H1 (cell line): ENCODE data around the gene CLN5. TPM values are rescaled to one million over a fixed set of nuclear protein-coding genes. Genes with fewer than 3 reads are reported as not detected.

ENCODE experiments used
- CTCF ChIA-PET: fragments of 300-600 bp; sonication (Branson Sonifier 250); formaldehyde crosslinking; loops from one replicate; lab custom pipeline; 2021; ENCODE audit not compliant: partially characterized antibody; lab: Charles Lee
- POLR2A ChIA-PET: fragments of 300-600 bp; sonication (Branson Sonifier 250); formaldehyde crosslinking; loops from one replicate; lab custom pipeline; 2021; ENCODE audit warnings: inconsistent platforms; ENCODE audit not compliant: partially characterized antibody; lab: Charles Lee
- DNase-seq, 2 experiments: peaks; one replicate each; pipeline versions ENCODE4 v3.0.0 to v3.0.0-alpha.2; 2010 to 2022; ENCODE audit warnings: low spot score in 2 of 2, low read depth in 1 of 2, mixed read lengths in 1 of 2
- FAIRE-seq: peaks from 2 replicates; lab custom pipeline; 2011; peaks lifted over from hg19 to GRCh38; lab: Jason Lieb, UNC
- H2AFZ ChIP-seq: 2 replicates; pipeline ENCODE4 v1.8.1; 2012; ENCODE audit warnings: low read length, inconsistent platforms
- H2AK5ac ChIP-seq: 2 replicates; pipeline ENCODE4 v1.6.1; 2013; ENCODE audit warnings: low read depth, low read length
- H2BK120ac ChIP-seq: replicated peaks from 2 replicates; pipeline ENCODE3; 2013; ENCODE audit warnings: low read depth, low read length, inconsistent platforms
- H2BK12ac ChIP-seq: 2 replicates; pipeline ENCODE4 v1.6.1; 2013; ENCODE audit warnings: low read depth, low read length
- H2BK15ac ChIP-seq: 2 replicates; pipeline ENCODE4 v1.6.1; 2013; ENCODE audit warnings: low read length
- H2BK20ac ChIP-seq: 2 replicates; pipeline ENCODE4 v1.6.1; 2013; ENCODE audit warnings: low read length
- H2BK5ac ChIP-seq: 2 replicates; pipeline ENCODE4 v1.6.1; 2013; ENCODE audit warnings: low read depth, low read length
- H3K14ac ChIP-seq: 2 replicates; pipeline ENCODE4 v1.6.1; 2013; ENCODE audit warnings: inconsistent platforms; ENCODE audit not compliant: insufficient read length
- H3K18ac ChIP-seq: 2 replicates; pipeline ENCODE4 v1.6.1; 2013; ENCODE audit warnings: low read length; ENCODE audit errors: extremely low read depth
- H3K23ac ChIP-seq: 2 replicates; pipeline ENCODE4 v1.6.1; 2013; ENCODE audit warnings: inconsistent platforms; ENCODE audit not compliant: insufficient read length
- H3K23me2 ChIP-seq: 2 replicates; pipeline ENCODE4 v1.6.1; 2013; ENCODE audit warnings: low read depth, low read length
- H3K27ac ChIP-seq: 2 replicates; pipeline ENCODE4 v1.6.1; 2011; ENCODE audit warnings: low read depth, low read length, inconsistent platforms
- H3K27me3 ChIP-seq, 4 experiments: replicated peaks in 1 of 4; 1 replicate in 1 of 4; 2 replicates in 3 of 4; pipeline versions ENCODE4 v1.6.1 to v1.8.1; 2011 to 2013; ENCODE audit warnings: low read length in 3 of 4, mild to moderate bottlenecking in 3 of 4, inconsistent platforms in 2 of 4, mixed read lengths in 2 of 4, moderate library complexity in 1 of 4; ENCODE audit not compliant: control insufficient read depth in 3 of 4, insufficient read depth in 3 of 4; ENCODE audit errors: extremely low read depth in 1 of 4
- H3K36me3 ChIP-seq, 4 experiments: 2 replicates each; pipeline versions ENCODE4 v1.6.1 to v1.8.1; 2011 to 2013; ENCODE audit warnings: mild to moderate bottlenecking in 4 of 4, low read length in 3 of 4, moderate library complexity in 2 of 4, control low read depth in 1 of 4, inconsistent platforms in 1 of 4; ENCODE audit not compliant: insufficient read depth in 4 of 4, control insufficient read depth in 2 of 4
- H3K4ac ChIP-seq: replicated peaks from 2 replicates; pipeline ENCODE3; 2013; ENCODE audit warnings: low read length, low read depth, mixed read lengths, inconsistent platforms; ENCODE audit not compliant: insufficient read length
- H3K4me1 ChIP-seq, 4 experiments: replicated peaks in 1 of 4; 1 replicate in 1 of 4; 2 replicates in 3 of 4; pipeline versions ENCODE4 v1.6.1 to v1.8.1; 2011 to 2013; ENCODE audit warnings: low read length in 3 of 4, inconsistent platforms in 2 of 4, mixed read lengths in 1 of 4; ENCODE audit not compliant: insufficient read depth in 4 of 4, control insufficient read depth in 3 of 4
- H3K4me2 ChIP-seq, 2 experiments: 2 replicates each; pipeline versions ENCODE4 v1.6.1 to v1.8.1; 2011 to 2013; ENCODE audit warnings: low read depth in 2 of 2, low read length in 2 of 2, control low read depth in 1 of 2, inconsistent platforms in 1 of 2, mild to moderate bottlenecking in 1 of 2; ENCODE audit not compliant: insufficient read depth in 1 of 2
- H3K4me3 ChIP-seq, 4 experiments: fragments of 200-600, 300-600 bp in 1 of 4; sonication (generic), shearing (Covaris generic), sonication (Bioruptor Twin) in 1 of 4; 2 replicates each; pipeline versions ENCODE4 v1.5.1 to v1.8.1; 2011 to 2016; ENCODE audit warnings: low read length in 4 of 4, low read depth in 3 of 4, control low read depth in 2 of 4, inconsistent platforms in 2 of 4, mild to moderate bottlenecking in 2 of 4, mixed read lengths in 1 of 4, moderate library complexity in 1 of 4; ENCODE audit not compliant: insufficient read depth in 2 of 4; ENCODE audit errors: extremely low read depth in 1 of 4
- H3K56ac ChIP-seq: replicated peaks from 2 replicates; pipeline ENCODE3; 2013; ENCODE audit warnings: low read depth, mild to moderate bottlenecking, mixed read lengths, low read length, inconsistent platforms; ENCODE audit not compliant: insufficient read length
- H3K79me1 ChIP-seq: 2 replicates; pipeline ENCODE4 v1.6.1; 2013; ENCODE audit warnings: low read depth, low read length, control low read depth
- H3K79me2 ChIP-seq, 2 experiments: 2 replicates each; pipeline versions ENCODE4 v1.6.1 to v1.8.1; 2012 to 2013; ENCODE audit warnings: low read length in 2 of 2, mild to moderate bottlenecking in 2 of 2, inconsistent platforms in 1 of 2; ENCODE audit not compliant: insufficient read depth in 2 of 2, control insufficient read depth in 1 of 2
- H3K9ac ChIP-seq, 4 experiments: replicated peaks in 1 of 4; 1 replicate in 1 of 4; 2 replicates in 3 of 4; pipeline versions ENCODE4 v1.6.1 to v1.8.1; 2011 to 2013; ENCODE audit warnings: low read depth in 3 of 4, low read length in 3 of 4, control low read depth in 2 of 4, mild to moderate bottlenecking in 2 of 4, moderate library complexity in 2 of 4, inconsistent platforms in 1 of 4; ENCODE audit errors: extremely low read depth in 1 of 4
- H3K9me3 ChIP-seq, 2 experiments: 2 replicates each; pipeline versions ENCODE4 v1.6.1 to v1.8.1; 2012 to 2013; ENCODE audit warnings: mild to moderate bottlenecking in 2 of 2, moderate library complexity in 2 of 2, control low read depth in 1 of 2, inconsistent platforms in 1 of 2, low read depth in 1 of 2, low read length in 1 of 2, mixed read lengths in 1 of 2; ENCODE audit not compliant: insufficient read depth in 2 of 2
- H4K20me1 ChIP-seq, 2 experiments: replicated peaks in 1 of 2; 2 replicates each; pipeline versions ENCODE3 to v1.8.1; 2011 to 2013; ENCODE audit warnings: inconsistent platforms in 2 of 2, low read length in 2 of 2, mild to moderate bottlenecking in 1 of 2; ENCODE audit not compliant: insufficient read depth in 2 of 2, control insufficient read depth in 1 of 2
- H4K5ac ChIP-seq: 2 replicates; pipeline ENCODE4 v1.6.1; 2013; ENCODE audit warnings: low read length, low read depth, mixed read lengths, inconsistent platforms; ENCODE audit not compliant: insufficient read length
- H4K8ac ChIP-seq: 2 replicates; pipeline ENCODE4 v1.8.0; 2013; ENCODE audit warnings: mild to moderate bottlenecking, moderate library complexity, low read length, inconsistent platforms; ENCODE audit not compliant: insufficient read depth; ENCODE audit errors: extremely low read depth
- H4K91ac ChIP-seq: replicated peaks from 2 replicates; pipeline ENCODE3; 2013; ENCODE audit warnings: low read length, mixed read lengths, inconsistent platforms; ENCODE audit not compliant: insufficient read length
- BCL11A ChIP-seq, 2 experiments: IDR thresholded peaks; one replicate each; pipeline ENCODE4 v1.6.1; 2011; ENCODE audit warnings: low read depth in 2 of 2, low read length in 2 of 2, mild to moderate bottlenecking in 2 of 2
- FOSL1 ChIP-seq: IDR thresholded peaks from 2 replicates; pipeline ENCODE4 v1.6.1; 2011; ENCODE audit warnings: mild to moderate bottlenecking, low read depth, low read length, moderate library complexity; ENCODE audit not compliant: insufficient read depth
- GABPA ChIP-seq: IDR thresholded peaks from 2 replicates; pipeline ENCODE4 v1.6.1; 2011; ENCODE audit warnings: mild to moderate bottlenecking, low read length, moderate library complexity, borderline replicate concordance; ENCODE audit not compliant: insufficient read depth
- GTF2F1 ChIP-seq: IDR thresholded peaks from 2 replicates; pipeline ENCODE4 v1.6.1; 2012; ENCODE audit warnings: low read depth, low read length, improper control_type of control experiment, borderline replicate concordance
- KDM5A ChIP-seq: fragments of 200-600 bp; IDR thresholded peaks from 2 replicates; pipeline ENCODE4 v1.7.1; 2012; ENCODE audit warnings: mild to moderate bottlenecking, low read length, inconsistent platforms, mixed read lengths
- NANOG ChIP-seq: IDR thresholded peaks from 2 replicates; pipeline ENCODE4 v1.6.1; 2011; ENCODE audit warnings: low read length, low read depth, mild to moderate bottlenecking, inconsistent platforms; ENCODE audit not compliant: insufficient read depth, poor library complexity, severe bottlenecking
- NRF1 ChIP-seq: IDR thresholded peaks from 2 replicates; pipeline ENCODE4 v1.6.1; 2011; ENCODE audit warnings: mild to moderate bottlenecking, low read depth, low read length, improper control_type of control experiment
- POLR2AphosphoS5 ChIP-seq: IDR thresholded peaks from 2 replicates; pipeline ENCODE4 v1.6.1; 2011; ENCODE audit warnings: low read depth, low read length
- POU5F1 ChIP-seq: IDR thresholded peaks from 2 replicates; pipeline ENCODE4 v1.6.1; 2011; ENCODE audit warnings: low read depth, mild to moderate bottlenecking, low read length, moderate library complexity
- SAP30 ChIP-seq: fragments of 300-600 bp; sonication (generic); IDR thresholded peaks from 2 replicates; pipeline ENCODE4 v1.7.1; 2012; ENCODE audit warnings: low read length, moderate library complexity, mild to moderate bottlenecking, inconsistent platforms; ENCODE audit not compliant: insufficient read depth, insufficient replicate concordance
- SP2 ChIP-seq: IDR thresholded peaks from 2 replicates; pipeline ENCODE4 v1.6.1; 2012; ENCODE audit warnings: mild to moderate bottlenecking, low read length, inconsistent platforms
- YY1 ChIP-seq: IDR thresholded peaks from 2 replicates; pipeline ENCODE4 v1.6.1; 2011; ENCODE audit warnings: low read depth, mild to moderate bottlenecking, low read length
- WGBS, 2 experiments: shearing (Covaris generic) in 1 of 2; methylation state at CpG; one replicate each; pipeline versions ENCODE4 v1.1.6 to v1.1.7; 2013 to 2015; ENCODE audit warnings: low lambda C conversion rate in 2 of 2, mixed read lengths in 2 of 2, inconsistent platforms in 1 of 2, low coverage in 1 of 2, missing lambda C conversion rate in 1 of 2; ENCODE audit not compliant: insufficient replicate concordance in 2 of 2, insufficient coverage in 1 of 2, insufficient read length in 1 of 2; ENCODE audit errors: extremely low coverage in 1 of 2, missing lambda C conversion rate in 1 of 2; 5-methylcytosine and 5-hydroxymethylcytosine counted together
- polyA plus RNA-seq, 7 experiments: library from polyadenylated mRNA; depleted of rRNA in 3 of 7; stranded (reverse) in 5 of 7; unstranded in 2 of 7; fragments of >200 nt in 5 of 7; fragments of 200-250 nt in 2 of 7; gene quantifications; 1 replicate in 5 of 7; 2 replicates in 1 of 7; 4 replicates in 1 of 7; pipeline versions ENCODE4 v1.2.1 to v1.2.3, GENCODE V29; 2011 to 2013; ENCODE audit warnings: missing spikeins in 2 of 7, mixed read lengths in 2 of 7
- total RNA-seq: library from RNA; stranded (reverse); fragmentation: NEBNext Ultra II Directional; extraction: Animal tissue kit (Norgen Biotek cat#: 25700); gene quantifications from 2 replicates; pipeline ENCODE4 v1.2.1, GENCODE V29; 2021
- TF ChIP-seq, protein P1 (sequence below): IDR thresholded peaks from 2 replicates; pipeline ENCODE4 v1.6.1; 2012; ENCODE audit warnings: inconsistent platforms
- TF ChIP-seq, protein P2 (sequence below): IDR thresholded peaks from 2 replicates; pipeline ENCODE4 v1.6.1; 2011; ENCODE audit warnings: low read depth, mild to moderate bottlenecking, low read length; ENCODE audit not compliant: insufficient read depth

Gene CLN5
- total and polyA plus RNA-seq, 2 of the 8 experiments (the other 6 are each of a cell fraction or from before 2014, with no cell fraction given): 5.3 to 10.1 TPM

DNA sequence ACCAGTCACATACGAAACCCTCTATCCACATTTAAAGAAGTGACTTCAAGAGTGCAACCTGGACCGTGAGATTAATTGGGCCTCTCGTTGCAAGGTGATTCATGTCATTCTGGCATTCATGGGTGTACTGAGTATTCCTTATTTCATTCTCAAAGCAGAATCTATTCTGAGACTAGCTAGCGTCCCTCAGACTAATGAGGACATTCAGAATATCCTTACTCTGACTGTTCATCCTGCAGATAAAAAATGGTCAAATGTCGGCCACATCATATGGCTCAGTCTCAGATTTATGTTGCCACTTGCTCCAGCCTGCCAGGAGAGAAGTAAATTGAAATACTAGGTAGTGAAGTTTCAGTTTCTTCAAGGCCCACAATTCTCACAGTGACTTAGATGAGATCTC is 36.2 kb upstream of the CLN5 start:
- Histone ChIP-seq H4K20me1 (no peaks in the 10 kb centered on the region), H3K79me1 (no peaks in the 10 kb centered on the region), H3K9ac (no peak overlapping the region), H3K36me3 (no peaks in the 10 kb centered on the region), H3K23ac (no peak overlapping the region), H3K14ac (no peak overlapping the region), H3K4me1 (no peaks in the 10 kb centered on the region), H3K4me2 (no peak overlapping the region), H2BK5ac (no peak overlapping the region), H2BK12ac (no peak overlapping the region), H3K4ac (no peak overlapping the region), H4K8ac (no peak overlapping the region), H2AK5ac (no peak overlapping the region), H2BK15ac (no peak overlapping the region), H3K9me3 (peaks cover 16% of the 10 kb centered on the region in 2 experiments), H2AFZ (no peak overlapping the region), H4K5ac (no peak overlapping the region), H3K27ac (no peak overlapping the region), H2BK20ac (no peak overlapping the region), H3K56ac (no peak overlapping the region), H3K18ac (no peak overlapping the region), H3K4me3 (no peak overlapping the region), H4K91ac (no peak overlapping the region), H3K23me2 (no peaks in the 10 kb centered on the region), H2BK120ac (no peak overlapping the region), H3K27me3 (peaks cover 0 to 1% (median 0%) of the 10 kb centered on the region in 4 experiments; a peak in 1 of 7 replicates), H3K79me2 (no peaks in the 10 kb centered on the region)
- no peak for DNase-seq
- ChIA-PET POLR2A (no interaction called here), CTCF (interaction anchor here (0.8 to 3.1 kb wide), 9 partner anchors 13 to 58 kb away, joined by 3 to 12 read pairs (median 5); no protein-coding TSS in a partner anchor)
- TF ChIP-seq SAP30 (no peak), NANOG (no peak), KDM5A (no peak), SP2 (no peak), BCL11A (IDR thresholded peaks at IDR 0.05; ENCODE audit: low read depth in 2 of 2, low read length in 2 of 2) (no peak), POU5F1 (no peak), GTF2F1 (no peak), FOSL1 (no peak), YY1 (no peak), POLR2AphosphoS5 (no peak), GABPA (no peak), NRF1 (no peak)
- TF ChIP-seq, protein P1, sequence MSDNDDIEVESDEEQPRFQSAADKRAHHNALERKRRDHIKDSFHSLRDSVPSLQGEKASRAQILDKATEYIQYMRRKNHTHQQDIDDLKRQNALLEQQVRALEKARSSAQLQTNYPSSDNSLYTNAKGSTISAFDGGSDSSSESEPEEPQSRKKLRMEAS: no peak
- TF ChIP-seq, protein P2, sequence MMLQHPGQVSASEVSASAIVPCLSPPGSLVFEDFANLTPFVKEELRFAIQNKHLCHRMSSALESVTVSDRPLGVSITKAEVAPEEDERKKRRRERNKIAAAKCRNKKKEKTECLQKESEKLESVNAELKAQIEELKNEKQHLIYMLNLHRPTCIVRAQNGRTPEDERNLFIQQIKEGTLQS: no peak
- 87% methylated on average over 5 of the region's 5 CpGs; no CpG with 5 or more reads in 1 of the 2 experiments for WGBS, 2 experiments
- FAIRE-seq: no peak
